ENCODE data around the gene ZDBF2. TPM values are rescaled to one million over a fixed set of nuclear protein-coding genes. Genes with fewer than 3 reads are reported as not detected.
"Not testable (repeated sequence)": the region's sequence is repeated elsewhere in the genome, so short reads cannot be mapped to it uniquely, and the experiment has no call there.

The ZDBF2 gene
- total and polyA plus RNA-seq, 8 donors, result 1.6 to 14.3 (median 11.8) TPM

DNA sequence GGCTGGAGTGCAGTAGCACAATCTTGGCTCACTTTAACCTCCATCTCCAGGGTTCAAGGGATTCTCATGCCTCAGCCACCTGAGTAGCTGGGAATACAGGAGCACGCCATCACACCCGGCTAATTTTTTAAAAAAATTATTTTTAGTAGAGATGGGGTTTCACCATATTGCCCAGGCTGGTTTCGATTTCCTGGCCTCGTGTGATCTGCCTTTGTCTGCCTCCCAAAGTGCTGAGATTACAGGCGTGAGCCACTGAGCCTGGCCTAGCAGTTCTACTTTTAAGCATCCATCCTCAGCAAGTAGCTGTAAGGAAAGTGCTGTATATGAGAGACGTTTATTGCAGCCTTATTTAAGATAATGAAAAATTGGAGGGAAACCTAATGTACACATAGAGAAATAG lies 79.7 kb downstream of the ZDBF2 start:
- TF ChIP-seq, protein P1, sequence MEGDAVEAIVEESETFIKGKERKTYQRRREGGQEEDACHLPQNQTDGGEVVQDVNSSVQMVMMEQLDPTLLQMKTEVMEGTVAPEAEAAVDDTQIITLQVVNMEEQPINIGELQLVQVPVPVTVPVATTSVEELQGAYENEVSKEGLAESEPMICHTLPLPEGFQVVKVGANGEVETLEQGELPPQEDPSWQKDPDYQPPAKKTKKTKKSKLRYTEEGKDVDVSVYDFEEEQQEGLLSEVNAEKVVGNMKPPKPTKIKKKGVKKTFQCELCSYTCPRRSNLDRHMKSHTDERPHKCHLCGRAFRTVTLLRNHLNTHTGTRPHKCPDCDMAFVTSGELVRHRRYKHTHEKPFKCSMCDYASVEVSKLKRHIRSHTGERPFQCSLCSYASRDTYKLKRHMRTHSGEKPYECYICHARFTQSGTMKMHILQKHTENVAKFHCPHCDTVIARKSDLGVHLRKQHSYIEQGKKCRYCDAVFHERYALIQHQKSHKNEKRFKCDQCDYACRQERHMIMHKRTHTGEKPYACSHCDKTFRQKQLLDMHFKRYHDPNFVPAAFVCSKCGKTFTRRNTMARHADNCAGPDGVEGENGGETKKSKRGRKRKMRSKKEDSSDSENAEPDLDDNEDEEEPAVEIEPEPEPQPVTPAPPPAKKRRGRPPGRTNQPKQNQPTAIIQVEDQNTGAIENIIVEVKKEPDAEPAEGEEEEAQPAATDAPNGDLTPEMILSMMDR (IDR thresholded peaks at IDR 0.05), result no peak
- Histone ChIP-seq H3K27me3 (no peaks in the 10 kb centered on the region), H3K9me3 (peaks cover 0 to 2% (median 0%) of the 10 kb centered on the region in 4 donors), H3K27ac (no peak overlapping the region), H3K4me1 (no peaks in the 10 kb centered on the region), H3K4me3 (no peak overlapping the region), H3K36me3 (no peaks in the 10 kb centered on the region)
- intact Hi-C loops (cut with DNase I), result no loop called here
- no peak for DNase-seq
- WGBS, 2 donors, result 84 to 88% methylated on average over 6 of the region's 6 CpGs
- no peak for FAIRE-seq
- no peak for ATAC-seq

DNA sequence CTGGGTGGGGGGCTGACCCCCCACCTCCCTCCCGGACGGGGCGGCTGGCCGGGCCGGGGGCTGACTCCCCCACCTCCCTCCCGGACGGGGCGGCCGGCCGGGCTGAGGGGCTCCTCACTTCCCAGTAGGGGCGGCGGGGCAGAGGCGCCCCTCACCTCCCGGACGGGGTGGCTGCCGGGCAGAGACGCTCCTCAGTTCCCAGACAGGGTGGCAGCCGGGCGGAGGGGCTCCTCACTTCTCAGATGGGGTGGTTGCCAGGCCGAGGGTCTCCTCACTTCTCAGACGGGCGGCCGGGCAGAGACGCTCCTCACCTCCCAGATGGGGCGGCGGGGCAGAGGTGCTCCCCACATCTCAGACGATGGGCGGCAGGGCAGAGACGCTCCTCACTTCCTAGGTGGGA lies 82.4 kb downstream of the ZDBF2 start:
- H3K36me3 ChIP-seq; H3K27ac ChIP-seq; H3K27me3 ChIP-seq; H3K4me1 ChIP-seq; H3K4me3 ChIP-seq; FAIRE-seq; intact Hi-C loops (cut with DNase I); H3K9me3 ChIP-seq; ATAC-seq: not testable (repeated sequence)
- peak in 1 of 6 donors; percentile 46 for DNase-seq
- WGBS, 2 donors, result 96 to 98% methylated on average over 19 to 29 of the region's 29 CpGs

DNA sequence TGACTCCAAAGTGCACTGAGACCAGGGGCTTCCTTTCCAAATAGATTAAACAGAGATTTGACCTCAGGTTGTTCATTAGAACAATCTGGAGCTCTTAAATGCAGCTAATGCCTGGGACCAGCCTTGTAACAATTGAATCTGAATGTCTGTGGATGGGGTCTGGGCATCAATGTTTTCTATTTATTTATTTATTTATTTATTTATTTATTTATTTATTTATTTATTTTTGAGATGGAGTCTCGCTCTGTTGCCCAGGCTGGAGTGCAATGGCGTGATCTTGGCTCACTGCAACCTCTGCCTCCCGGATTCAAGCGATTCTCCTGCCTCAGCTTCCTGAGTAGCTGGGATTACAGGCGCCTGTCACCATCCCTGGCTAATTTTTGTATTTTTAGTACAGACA lies 86.4 kb downstream of the ZDBF2 start:
- H3K9me3 ChIP-seq; H3K4me3 ChIP-seq; DNase-seq; ATAC-seq; H3K27me3 ChIP-seq; FAIRE-seq; intact Hi-C loops (cut with DNase I); H3K27ac ChIP-seq; H3K4me1 ChIP-seq; H3K36me3 ChIP-seq: not testable (repeated sequence)
- WGBS, 2 donors, result 90 to 91% methylated on average over 5 of the region's 5 CpGs

DNA sequence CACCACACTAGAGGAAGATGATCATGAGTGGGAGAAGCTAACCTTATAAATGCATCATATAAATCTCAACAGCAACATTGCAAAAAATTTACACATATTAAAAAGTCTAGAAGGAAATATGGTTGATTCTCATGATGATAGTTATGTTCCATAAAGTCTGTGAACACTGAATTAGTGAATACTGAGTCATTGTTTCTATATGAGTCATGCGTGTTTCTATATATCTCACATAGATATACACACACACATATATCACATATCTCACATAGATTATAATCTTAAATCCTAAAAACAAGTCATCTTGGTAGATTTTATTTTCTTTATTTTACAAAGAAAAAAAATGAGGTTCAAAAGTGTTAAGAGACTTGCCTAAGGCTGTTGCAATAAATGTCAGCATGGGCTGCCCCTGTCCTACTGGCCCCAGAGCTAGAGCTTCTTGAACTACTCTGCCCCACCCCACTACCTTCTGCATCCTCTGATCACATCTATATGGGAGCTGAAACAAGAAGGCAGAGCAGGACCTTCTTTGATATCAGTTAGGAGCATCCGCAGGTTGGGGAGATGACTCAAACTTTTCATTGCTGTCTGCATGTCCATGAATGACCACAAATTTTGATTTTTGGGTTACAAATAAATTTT lies 87.1 kb downstream of the ZDBF2 start:
- WGBS, 2 donors, result 93 to 95% methylated on average over 2 of the region's 2 CpGs
- no peaks in the 10 kb centered on the region for H3K4me1 ChIP-seq
- FAIRE-seq (no peak), ATAC-seq (no peak), DNase-seq (no peak)
- no peaks in the 10 kb centered on the region for H3K36me3 ChIP-seq
- TF ChIP-seq, protein P1 (IDR thresholded peaks at IDR 0.05), result no peak
- no peak overlapping the region for H3K27ac ChIP-seq
- no peaks in the 10 kb centered on the region for H3K27me3 ChIP-seq
- no peak overlapping the region for H3K4me3 ChIP-seq
- peaks cover 0 to 2% (median 0%) of the 10 kb centered on the region in 4 donors for H3K9me3 ChIP-seq
- intact Hi-C loops (cut with DNase I), result no loop called here

Other genes with a start within 250 kb of the ZDBF2 start
- 10 to 100 TPM in 3 of 6 donors, 1 to 10 TPM in 3; 9.4 to 15.0 (median 10.0) TPM for gene INO80D, start 188.5 kb upstream of the ZDBF2 start, total RNA-seq
- gene INO80D, start 188.5 kb upstream of the ZDBF2 start, polyA plus RNA-seq, result 1 to 10 TPM; 2.7 to 3.8 TPM
- 10 to 100 TPM; 24.5 to 42.1 (median 33.5) TPM for gene NDUFS1, start 115.2 kb upstream of the ZDBF2 start, total RNA-seq
- gene NDUFS1, start 115.2 kb upstream of the ZDBF2 start, polyA plus RNA-seq, result 10 to 100 TPM in 1 of 2 donors, 1 to 10 TPM in 1; 7.3 to 15.7 TPM
- 100 to 1,000 TPM; 390 to 817 (median 562) TPM for gene EEF1B2, start 114.8 kb upstream of the ZDBF2 start, total RNA-seq
- 100 to 1,000 TPM; 429 to 531 TPM for gene EEF1B2, start 114.8 kb upstream of the ZDBF2 start, polyA plus RNA-seq
- gene ADAM23, start 168.9 kb downstream of the ZDBF2 start, total RNA-seq, result under 1 TPM; 0.23 to 0.92 (median 0.62) TPM
- under 1 TPM; 0.11 to 0.54 TPM for gene ADAM23, start 168.9 kb downstream of the ZDBF2 start, polyA plus RNA-seq